AG04450 (cell line): ENCODE measurements around the gene GRID1. TPM values are rescaled to one million over a fixed set of nuclear protein-coding genes. Genes with fewer than 3 reads are reported as not detected.

Experiments used
- CTCF ChIA-PET: fragments of 300-600, 350-600 bp; formaldehyde crosslinking; extraction: SDS; loops from one replicate; lab custom pipeline; 2022; ENCODE audit warnings: antibody characterized with exemption, inconsistent platforms; lab: Charles Lee
- POLR2A ChIA-PET: fragments of 350-600 bp; formaldehyde crosslinking; extraction: SDS; loops from one replicate; lab custom pipeline; 2021; ENCODE audit warnings: antibody characterized with exemption, inconsistent platforms; lab: Yijun Ruan, JAX
- DNase-seq: peaks from one replicate; pipeline ENCODE4 v3.0.0-alpha.2; 2011; ENCODE audit warnings: low read depth, low spot score
- H3K27ac ChIP-seq: one replicate; pipeline ENCODE4 v1.5.1; 2012; ENCODE audit warnings: low read depth, low read length, control low read depth
- H3K27me3 ChIP-seq: one replicate; pipeline ENCODE4 v1.6.0; 2012; ENCODE audit warnings: low read length; ENCODE audit not compliant: control insufficient read depth, insufficient read depth
- H3K4me3 ChIP-seq: 2 replicates; pipeline ENCODE4 v1.5.1; 2011; ENCODE audit warnings: mild to moderate bottlenecking, low read depth, low read length, control low read depth
- H3K9me3 ChIP-seq: 2 replicates; pipeline ENCODE4 v1.5.1; 2012; ENCODE audit warnings: low read length; ENCODE audit not compliant: control insufficient read depth, insufficient read depth
- CTCF ChIP-seq: IDR thresholded peaks from 2 replicates; pipeline ENCODE4 v1.5.1; 2011; ENCODE audit warnings: low read depth, low read length, control low read depth, inconsistent platforms
- polyA plus RNA-seq: library from polyadenylated mRNA; depleted of rRNA; stranded (reverse); fragments of >200 nt; gene quantifications from 2 replicates; pipeline ENCODE4 v1.2.3, GENCODE V29; 2011

Gene GRID1
- polyA plus RNA-seq, 1 experiment, result not detected

- H3K9me3 ChIP-seq, result no peaks in the 10 kb centered on the region; the same call in 1 of the 2 replicates
- ChIA-PET POLR2A (no interaction called here), CTCF (no interaction called here)
- TF ChIP-seq CTCF, result no peak
- H3K27ac ChIP-seq, result no peak overlapping the region
- no peaks in the 10 kb centered on the region for H3K27me3 ChIP-seq
- DNase-seq, result no peak
- no peak overlapping the region for H3K4me3 ChIP-seq
Observed at GRCh38 chr10:85696893-85697292, 669.7 kb downstream of the GRID1 start.

GRCh38 chr10:85682621-85683020 is 684.0 kb downstream of the GRID1 start:
- CTCF ChIA-PET, result no interaction called here
- POLR2A ChIA-PET, result no interaction called here
- no peak for DNase-seq
- H3K27ac ChIP-seq, result no peak overlapping the region
- H3K9me3 ChIP-seq, result peaks cover 20% of the 10 kb centered on the region
- no peak overlapping the region for H3K4me3 ChIP-seq
- TF ChIP-seq CTCF, result no peak
- H3K27me3 ChIP-seq, result no peaks in the 10 kb centered on the region

- Histone ChIP-seq H3K9me3 (peaks cover 30% of the 10 kb centered on the region), H3K27me3 (no peaks in the 10 kb centered on the region), H3K4me3 (no peak overlapping the region), H3K27ac (no peak overlapping the region)
- TF ChIP-seq CTCF, result no peak
- POLR2A ChIA-PET, result no interaction called here
- DNase-seq, result no peak
- CTCF ChIA-PET, result no interaction called here
Observed at GRCh38 chr10:85679710-85680109, 686.9 kb downstream of the GRID1 start.

- no peak overlapping the region for H3K4me3 ChIP-seq
- TF ChIP-seq CTCF, result no peak
- no peak for DNase-seq
- ChIA-PET CTCF (no interaction called here), POLR2A (no interaction called here)
- no peak overlapping the region for H3K27ac ChIP-seq
- peaks cover 30% of the 10 kb centered on the region for H3K9me3 ChIP-seq
- H3K27me3 ChIP-seq, result no peaks in the 10 kb centered on the region
Observed at GRCh38 chr10:85679061-85679460, 687.5 kb downstream of the GRID1 start.

GRCh38 chr10:85674851-85675250 is 691.7 kb downstream of the GRID1 start:
- H3K9me3 ChIP-seq, result peaks cover 15% of the 10 kb centered on the region
- H3K27me3 ChIP-seq, result no peaks in the 10 kb centered on the region
- no peak overlapping the region for H3K27ac ChIP-seq
- H3K4me3 ChIP-seq, result no peak overlapping the region
- DNase-seq, result no peak
- ChIA-PET CTCF (no interaction called here), POLR2A (no interaction called here)
- TF ChIP-seq CTCF, result no peak
